H1 (cell line): ENCODE measurements around the gene RAB44.

Source experiments
- CEBPB ChIP-seq: IDR thresholded peaks from 2 replicates; pipeline ENCODE4 v1.6.1; 2012; ENCODE audit warnings: low read depth, low read length
- CREB1 ChIP-seq: IDR thresholded peaks from 2 replicates; pipeline ENCODE4 v1.6.1; 2012; ENCODE audit warnings: inconsistent platforms
- CTCF ChIP-seq, 3 experiments: IDR thresholded peaks; 1 replicate in 2 of 3; 2 replicates in 1 of 3; pipeline versions ENCODE4 v1.5.1 to v1.6.1; 2011; ENCODE audit warnings: low read length in 3 of 3, mild to moderate bottlenecking in 3 of 3, inconsistent platforms in 2 of 3, low read depth in 1 of 3, moderate library complexity in 1 of 3; ENCODE audit not compliant: insufficient read depth in 1 of 3; ENCODE audit errors: control extremely low read depth in 1 of 3
- JUND ChIP-seq: IDR thresholded peaks from 2 replicates; pipeline ENCODE4 v1.6.1; 2011; ENCODE audit warnings: mild to moderate bottlenecking, improper control_type of control experiment, low read length
- POLR2A ChIP-seq, 2 experiments: IDR thresholded peaks; 1 replicate in 1 of 2; 2 replicates in 1 of 2; pipeline ENCODE4 v1.6.1; 2011; ENCODE audit warnings: low read depth in 2 of 2, low read length in 2 of 2, mild to moderate bottlenecking in 2 of 2; ENCODE audit errors: control extremely low read depth in 1 of 2
- POLR2AphosphoS5 ChIP-seq: IDR thresholded peaks from 2 replicates; pipeline ENCODE4 v1.6.1; 2011; ENCODE audit warnings: low read depth, low read length
- RAD21 ChIP-seq, 2 experiments: IDR thresholded peaks in 1 of 2; conservative IDR thresholded peaks in 1 of 2; 2 replicates each; pipeline ENCODE4 v1.6.1; 2011; ENCODE audit warnings: low read depth in 2 of 2, low read length in 2 of 2, improper control_type of control experiment in 1 of 2, inconsistent platforms in 1 of 2, mild to moderate bottlenecking in 1 of 2, moderate library complexity in 1 of 2
- TAF1 ChIP-seq: IDR thresholded peaks from 2 replicates; pipeline ENCODE4 v1.6.1; 2011; ENCODE audit warnings: mild to moderate bottlenecking, low read depth, low read length
- YY1 ChIP-seq: IDR thresholded peaks from 2 replicates; pipeline ENCODE4 v1.6.1; 2011; ENCODE audit warnings: low read depth, mild to moderate bottlenecking, low read length

GRCh38 chr6:36751833-36752186 is 54.2 kb downstream of the RAB44 start:
- no peak for TF ChIP-seq CEBPB
- TF ChIP-seq CREB1 = no peak
- no peak for TF ChIP-seq RAD21 (IDR thresholded peaks at IDR 0.05 in 1 of 2, conservative IDR thresholded peaks at IDR 0.05 in 1 of 2; ENCODE audit: low read depth in 2 of 2, low read length in 2 of 2)
- TF ChIP-seq TAF1 = no peak
- no peak for TF ChIP-seq CTCF (IDR thresholded peaks at IDR 0.05; ENCODE audit: control extremely low read depth in 1 of 3, insufficient read depth in 1 of 3, low read depth in 1 of 3, low read length in 3 of 3)
- no peak for TF ChIP-seq POLR2AphosphoS5
- TF ChIP-seq JUND = no peak
- no peak for TF ChIP-seq YY1
- no peak for TF ChIP-seq POLR2A (IDR thresholded peaks at IDR 0.05; ENCODE audit: control extremely low read depth in 1 of 2, low read depth in 2 of 2, low read length in 2 of 2)
